Activated CD4-positive, alpha-beta memory T cell treated with anti-CD3 and anti-CD28 coated beads, Interleukin-2, amount 10 ng/mL, durations not matched to agents 7 days and 5 days (primary cell): ENCODE measurements around the gene COL4A3. TPM values are rescaled to one million over a fixed set of nuclear protein-coding genes. Genes with fewer than 3 reads are reported as not detected.
"Not testable (repeated sequence)": the region's sequence is repeated elsewhere in the genome, so short reads cannot be mapped to it uniquely, and the experiment has no call there.

Source experiments
- CTCF ChIA-PET: fragments of 350-600 bp; sonication (Branson Sonifier 250); formaldehyde crosslinking; loops from one replicate; lab custom pipeline; 2021; ENCODE audit warnings: antibody characterized with exemption, inconsistent platforms; lab: Charles Lee
- POLR2A ChIA-PET: fragments of 350-600 bp; sonication (Branson Sonifier 250); formaldehyde crosslinking; loops from one replicate; lab custom pipeline; 2021; ENCODE audit warnings: antibody characterized with exemption; lab: Charles Lee
- DNase-seq: peaks from one replicate; pipeline ENCODE4 v3.0.0-alpha.2; 2020
- H3K27ac Mint-ChIP-seq: one replicate; pipeline ENCODE4 v1.8.0; 2021; ENCODE audit warnings: mild to moderate bottlenecking, mixed read lengths
- H3K27me3 Mint-ChIP-seq: one replicate; pipeline ENCODE4 v1.8.0; 2021; ENCODE audit warnings: mixed read lengths
- H3K36me3 Mint-ChIP-seq: one replicate; pipeline ENCODE4 v1.8.0; 2021; ENCODE audit warnings: low read depth, mixed read lengths
- H3K4me1 Mint-ChIP-seq: one replicate; pipeline ENCODE4 v1.8.0; 2021; ENCODE audit warnings: mixed read lengths
- H3K4me3 Mint-ChIP-seq: one replicate; pipeline ENCODE4 v1.8.0; 2021; ENCODE audit warnings: mild to moderate bottlenecking, mixed read lengths
- H3K9me3 Mint-ChIP-seq: one replicate; pipeline ENCODE4 v1.8.0; 2021; ENCODE audit warnings: mixed read lengths
- total RNA-seq, 2 experiments: library from RNA; stranded (reverse); gene quantifications; one replicate each; pipeline ENCODE4 v1.2.3, GENCODE V29; 2021

The COL4A3 gene
- total RNA-seq, 2 experiments from 2014 or later = 0.13 TPM; not detected in 1

GRCh38 chr2:227201771-227202170, 37.3 kb downstream of the COL4A3 start:
- H3K4me3 Mint-ChIP-seq = no peak overlapping the region
- no peak for DNase-seq
- POLR2A ChIA-PET = no interaction called here
- no peak overlapping the region for H3K27ac Mint-ChIP-seq
- no peaks in the 10 kb centered on the region for H3K36me3 Mint-ChIP-seq
- CTCF ChIA-PET = no interaction called here
- H3K4me1 Mint-ChIP-seq = no peaks in the 10 kb centered on the region
- no peaks in the 10 kb centered on the region for H3K9me3 Mint-ChIP-seq
- H3K27me3 Mint-ChIP-seq = no peaks in the 10 kb centered on the region

- Mint-ChIP-seq H3K27ac (no peak overlapping the region), H3K4me3 (no peak overlapping the region), H3K36me3 (no peaks in the 10 kb centered on the region), H3K4me1 (no peaks in the 10 kb centered on the region), H3K27me3 (no peaks in the 10 kb centered on the region), H3K9me3 (no peaks in the 10 kb centered on the region)
- CTCF ChIA-PET = interaction anchor here (2.8 kb wide), 1 partner anchor 34 kb away, joined by 8 read pairs; no protein-coding TSS in a partner anchor
- POLR2A ChIA-PET = no interaction called here
- no peak for DNase-seq
These were observed 40.0 kb downstream of the COL4A3 start for GRCh38 chr2:227204452-227204851.

- Mint-ChIP-seq H3K27ac (no peak overlapping the region), H3K36me3 (no peaks in the 10 kb centered on the region), H3K27me3 (no peaks in the 10 kb centered on the region), H3K9me3 (no peaks in the 10 kb centered on the region), H3K4me3 (no peak overlapping the region), H3K4me1 (no peaks in the 10 kb centered on the region)
- CTCF ChIA-PET = interaction anchor here (2.8 kb wide), 1 partner anchor 33 kb away, joined by 8 read pairs; no protein-coding TSS in a partner anchor
- POLR2A ChIA-PET = no interaction called here
- DNase-seq = no peak
These were observed 41.3 kb downstream of the COL4A3 start for GRCh38 chr2:227205701-227206100.

- no peak overlapping the region for H3K27ac Mint-ChIP-seq
- no peaks in the 10 kb centered on the region for H3K4me1 Mint-ChIP-seq
- POLR2A ChIA-PET = no interaction called here
- no peak overlapping the region for H3K4me3 Mint-ChIP-seq
- no peak for DNase-seq
- no peaks in the 10 kb centered on the region for H3K36me3 Mint-ChIP-seq
- CTCF ChIA-PET = interaction anchor here (2.8 kb wide), 1 partner anchor 32 kb away, joined by 8 read pairs; no protein-coding TSS in a partner anchor
- no peaks in the 10 kb centered on the region for H3K27me3 Mint-ChIP-seq
- H3K9me3 Mint-ChIP-seq = no peaks in the 10 kb centered on the region
These were observed 42.0 kb downstream of the COL4A3 start for GRCh38 chr2:227206406-227206805.

GRCh38 chr2:227207573-227207972, 43.1 kb downstream of the COL4A3 start:
- CTCF ChIA-PET = no interaction called here
- POLR2A ChIA-PET = no interaction called here

GRCh38 chr2:227214622-227215041, 50.2 kb downstream of the COL4A3 start:
- H3K4me3 Mint-ChIP-seq = no peak overlapping the region
- H3K4me1 Mint-ChIP-seq = no peaks in the 10 kb centered on the region
- no peaks in the 10 kb centered on the region for H3K36me3 Mint-ChIP-seq
- H3K27ac Mint-ChIP-seq = no peak overlapping the region
- ChIA-PET POLR2A (no interaction called here), CTCF (interaction anchor here (2.1 kb wide), 1 partner anchor 24 kb away, joined by 5 read pairs; no protein-coding TSS in a partner anchor)
- no peaks in the 10 kb centered on the region for H3K9me3 Mint-ChIP-seq
- DNase-seq = no peak
- H3K27me3 Mint-ChIP-seq = peaks cover 2% of the 10 kb centered on the region

More at GRCh38 chr2:227207573-227207972, 43.1 kb downstream of the COL4A3 start:
- Mint-ChIP-seq H3K27ac (no peak overlapping the region), H3K27me3 (no peaks in the 10 kb centered on the region), H3K4me1 (no peaks in the 10 kb centered on the region), H3K36me3 (no peaks in the 10 kb centered on the region), H3K9me3 (no peaks in the 10 kb centered on the region), H3K4me3 (no peak overlapping the region)
- DNase-seq = no peak

GRCh38 chr2:227219312-227220105, 55.1 kb downstream of the COL4A3 start:
- no peak for DNase-seq
- no peaks in the 10 kb centered on the region for H3K36me3 Mint-ChIP-seq
- no peak overlapping the region for H3K4me3 Mint-ChIP-seq
- no peaks in the 10 kb centered on the region for H3K4me1 Mint-ChIP-seq
- peaks cover 3% of the 10 kb centered on the region for H3K27me3 Mint-ChIP-seq
- H3K9me3 Mint-ChIP-seq = no peaks in the 10 kb centered on the region
- H3K27ac Mint-ChIP-seq = no peak overlapping the region
- ChIA-PET CTCF (interaction anchor here (0.6 to 1.4 kb wide), 2 partner anchors 18 to 641 kb away, joined by 3 to 5 read pairs; no protein-coding TSS in a partner anchor), POLR2A (no interaction called here)

GRCh38 chr2:227221120-227221519, 56.7 kb downstream of the COL4A3 start:
- ChIA-PET POLR2A (no interaction called here), CTCF (no interaction called here)
- Mint-ChIP-seq H3K27ac (no peak overlapping the region), H3K4me1 (no peaks in the 10 kb centered on the region), H3K4me3 (no peak overlapping the region), H3K9me3 (no peaks in the 10 kb centered on the region), H3K27me3 (peaks cover 1% of the 10 kb centered on the region), H3K36me3 (no peaks in the 10 kb centered on the region)
- DNase-seq = no peak

- H3K36me3 Mint-ChIP-seq = no peaks in the 10 kb centered on the region
- DNase-seq = no peak
These were observed 57.9 kb downstream of the COL4A3 start for GRCh38 chr2:227222292-227222691.

GRCh38 chr2:227225641-227226040, 61.2 kb downstream of the COL4A3 start:
- POLR2A ChIA-PET, H3K9me3 Mint-ChIP-seq, H3K4me3 Mint-ChIP-seq, H3K4me1 Mint-ChIP-seq, H3K36me3 Mint-ChIP-seq, H3K27ac Mint-ChIP-seq, H3K27me3 Mint-ChIP-seq, DNase-seq: not testable (repeated sequence)
- CTCF ChIA-PET = interaction anchor here (2.6 kb wide), 1 partner anchor 12 kb away, joined by 7 read pairs; no protein-coding TSS in a partner anchor

More at GRCh38 chr2:227222292-227222691, 57.9 kb downstream of the COL4A3 start:
- POLR2A ChIA-PET = no interaction called here
- Mint-ChIP-seq H3K27ac (no peak overlapping the region), H3K9me3 (no peaks in the 10 kb centered on the region), H3K4me1 (no peaks in the 10 kb centered on the region), H3K4me3 (no peak overlapping the region), H3K27me3 (peaks cover 1% of the 10 kb centered on the region)
- CTCF ChIA-PET = no interaction called here

- POLR2A ChIA-PET = no interaction called here
- H3K4me1 Mint-ChIP-seq = no peaks in the 10 kb centered on the region
- CTCF ChIA-PET = interaction anchor here (2.8 kb wide), 1 partner anchor 10 kb away, joined by 10 read pairs; no protein-coding TSS in a partner anchor
These were observed 63.7 kb downstream of the COL4A3 start for GRCh38 chr2:227228061-227228667.

GRCh38 chr2:227230151-227230550, 65.7 kb downstream of the COL4A3 start:
- Mint-ChIP-seq H3K27ac (no peak overlapping the region), H3K36me3 (no peaks in the 10 kb centered on the region), H3K4me3 (no peak overlapping the region), H3K9me3 (no peaks in the 10 kb centered on the region), H3K4me1 (no peaks in the 10 kb centered on the region), H3K27me3 (peaks cover 8% of the 10 kb centered on the region)
- ChIA-PET POLR2A (no interaction called here), CTCF (interaction anchor here (0.5 to 1.3 kb wide), 2 partner anchors 8 to 427 kb away, joined by 4 read pairs; no protein-coding TSS in a partner anchor)
- no peak for DNase-seq

More at GRCh38 chr2:227228061-227228667, 63.7 kb downstream of the COL4A3 start:
- H3K27me3 Mint-ChIP-seq = peaks cover 8% of the 10 kb centered on the region
- DNase-seq = no peak
- H3K9me3 Mint-ChIP-seq = no peaks in the 10 kb centered on the region
- H3K27ac Mint-ChIP-seq = no peak overlapping the region
- no peaks in the 10 kb centered on the region for H3K36me3 Mint-ChIP-seq
- no peak overlapping the region for H3K4me3 Mint-ChIP-seq

GRCh38 chr2:227234429-227234828, 70.0 kb downstream of the COL4A3 start:
- ChIA-PET CTCF (no interaction called here), POLR2A (no interaction called here)
- Mint-ChIP-seq H3K27me3 (peaks cover 8% of the 10 kb centered on the region), H3K9me3 (no peaks in the 10 kb centered on the region), H3K4me1 (no peaks in the 10 kb centered on the region), H3K36me3 (no peaks in the 10 kb centered on the region), H3K27ac (no peak overlapping the region), H3K4me3 (no peak overlapping the region)
- DNase-seq = no peak
